GM18867 (cell line): Measurements from ENCODE around the gene ARTN.

Source experiments
- ATAC-seq: cut with Tn5 transposase; IDR thresholded peaks from one replicate; pipeline ENCODE4 v1.9.1; 2021; ENCODE audit warnings: mild to moderate bottlenecking, moderate library complexity; ENCODE audit not compliant: unreplicated experiment

The ARTN gene

GRCh38 chr1:43924516-43924915 lies 9.1 kb upstream of the ARTN start:
- no peak for ATAC-seq

GRCh38 chr1:43925846-43926245 lies 7.8 kb upstream of the ARTN start:
- ATAC-seq = no peak

GRCh38 chr1:43930168-43930948 lies 3.2 kb upstream of the ARTN start:
- no peak for ATAC-seq

GRCh38 chr1:43930949-43931275 lies 2.7 kb upstream of the ARTN start:
- ATAC-seq = no peak

- ATAC-seq = no peak
Measured at GRCh38 chr1:43931711-43932660, 1.6 kb upstream of the ARTN start.

- ATAC-seq = no peak
Measured at GRCh38 chr1:43932786-43933385, 715 bp upstream of the ARTN start.

GRCh38 chr1:43934101-43934985 lies 742 bp downstream of the ARTN start:
- ATAC-seq = no peak

- no peak for ATAC-seq
Measured at GRCh38 chr1:43934986-43935324, 1.4 kb downstream of the ARTN start.

- ATAC-seq = no peak
Measured at GRCh38 chr1:43935711-43936427, 2.3 kb downstream of the ARTN start.

- no peak for ATAC-seq
Measured at GRCh38 chr1:43936431-43937151, 3.0 kb downstream of the ARTN start.

- ATAC-seq = no peak
Measured at GRCh38 chr1:43937179-43937865, 3.7 kb downstream of the ARTN start.

GRCh38 chr1:43938383-43938782 lies 4.8 kb downstream of the ARTN start:
- ATAC-seq = no peak

- ATAC-seq = no peak
Measured at GRCh38 chr1:43938892-43939587, 5.4 kb downstream of the ARTN start.

GRCh38 chr1:43942411-43942810 lies 8.8 kb downstream of the ARTN start:
- ATAC-seq = no peak

GRCh38 chr1:43944860-43945259 lies 11.3 kb downstream of the ARTN start:
- no peak for ATAC-seq

GRCh38 chr1:43945674-43946235 lies 12.2 kb downstream of the ARTN start:
- ATAC-seq = no peak

GRCh38 chr1:43946236-43947060 lies 12.8 kb downstream of the ARTN start, which contains the start of gene IPO13:
Gene IPO13 (plus strand): TSS chr1:43946950. CDS start chr1:43947601, 651 bp downstream.
- ATAC-seq = peak; percentile 91
